Measurements from ENCODE around the gene CLEC20A.

- TF ChIP-seq CTCF (conservative IDR thresholded peaks at IDR 0.05; ENCODE audit: low read length) (no peak), EZH2phosphoT487 (IDR thresholded peaks at IDR 0.05; ENCODE audit: borderline replicate concordance) (no peak)
These were observed 10.4 kb downstream of the CLEC20A start for GRCh38 chr1:178486100-178487069.
